ENCODE results near the gene NUDT1.

The NUDT1 gene

GRCh38 chr7:2271273-2272026 lies 29.4 kb downstream of the NUDT1 start:
- no peak for DNase-seq

DNA sequence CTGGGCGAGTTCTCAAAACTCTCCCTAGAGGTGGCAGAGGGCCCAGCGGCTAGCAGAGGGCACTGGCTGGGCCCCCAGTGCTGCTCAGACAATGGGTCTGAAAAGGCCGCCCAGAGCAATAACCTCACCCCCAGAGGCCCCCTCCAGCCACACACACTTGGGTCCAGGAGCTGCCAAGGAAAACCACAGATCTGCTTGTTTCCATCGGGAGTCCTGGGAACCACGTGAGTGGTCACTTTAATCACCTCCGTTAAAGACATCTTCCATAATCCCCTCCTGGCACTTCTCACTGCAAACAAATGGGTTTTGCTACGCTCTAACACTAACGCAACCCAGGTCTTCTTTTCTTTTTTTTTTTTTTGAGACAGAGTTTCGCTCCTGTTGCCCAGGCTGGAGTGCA lies 30.0 kb downstream of the NUDT1 start:
- DNase-seq: no peak

GRCh38 chr7:2273866-2274265 lies 31.8 kb downstream of the NUDT1 start:
- DNase-seq: no peak

GRCh38 chr7:2274666-2275065 lies 32.6 kb downstream of the NUDT1 start:
- no peak for DNase-seq

DNA sequence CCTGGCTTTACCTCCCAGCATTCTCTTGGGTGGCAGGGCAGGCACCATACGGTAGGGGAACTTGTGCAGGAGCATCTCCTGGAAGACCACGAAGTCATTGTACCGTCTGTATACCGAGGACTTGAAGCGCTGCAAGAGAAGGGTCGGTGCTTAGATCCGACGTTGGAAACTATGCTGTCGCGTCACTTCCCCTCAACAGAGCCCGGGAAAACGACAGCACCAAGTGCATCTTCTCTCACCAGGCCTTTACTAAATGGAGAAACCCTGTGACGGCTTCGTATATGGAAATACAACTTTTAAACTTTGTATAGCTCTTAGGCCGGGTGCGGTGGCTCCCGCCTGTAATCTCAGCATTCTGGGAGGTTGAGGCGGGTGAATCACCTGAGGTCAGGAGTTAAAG lies 33.1 kb downstream of the NUDT1 start:
- no peak for DNase-seq

DNA sequence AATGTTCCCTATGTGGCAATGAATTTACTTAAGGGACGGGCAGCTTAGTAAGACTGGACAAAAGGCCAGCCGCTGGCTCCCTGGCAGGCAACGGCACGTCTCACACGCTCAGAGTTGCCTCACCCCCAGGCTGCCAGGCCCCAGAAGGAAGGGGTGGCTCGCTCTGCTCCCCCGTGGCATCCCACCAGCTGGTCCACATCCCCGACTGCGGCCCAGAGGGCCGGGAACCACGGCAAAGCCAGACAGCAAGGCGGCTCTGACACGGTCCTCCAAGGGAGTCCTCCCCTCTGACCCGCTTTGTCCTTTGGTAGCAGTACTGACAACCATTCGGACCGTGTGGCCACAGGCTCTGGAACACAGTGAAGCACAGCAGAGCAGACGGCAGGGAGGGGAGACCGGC lies 34.1 kb downstream of the NUDT1 start:
- DNase-seq: no peak

DNA sequence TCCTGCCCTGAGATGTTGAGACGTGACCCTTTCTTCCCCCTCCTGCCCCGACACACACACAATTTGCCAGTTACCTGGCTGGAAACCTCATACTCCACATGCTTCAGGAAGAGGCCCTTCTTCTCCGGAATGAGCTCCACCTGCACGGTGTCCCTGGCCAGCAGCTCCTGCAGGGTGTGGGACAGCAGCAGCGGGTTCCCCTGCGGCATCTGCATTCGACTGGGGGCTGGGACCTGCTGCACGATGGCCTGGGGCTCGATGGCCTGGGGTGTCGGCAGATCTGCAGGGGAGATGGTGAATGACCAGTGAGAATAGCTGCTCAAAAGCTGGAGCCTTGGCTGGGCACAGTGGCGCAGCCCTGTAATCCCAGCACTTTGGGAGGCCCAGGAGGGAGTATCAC lies 36.0 kb downstream of the NUDT1 start:
- DNase-seq: no peak

- no peak for DNase-seq
These were observed 37.9 kb downstream of the NUDT1 start for GRCh38 chr7:2279896-2280295.

DNA sequence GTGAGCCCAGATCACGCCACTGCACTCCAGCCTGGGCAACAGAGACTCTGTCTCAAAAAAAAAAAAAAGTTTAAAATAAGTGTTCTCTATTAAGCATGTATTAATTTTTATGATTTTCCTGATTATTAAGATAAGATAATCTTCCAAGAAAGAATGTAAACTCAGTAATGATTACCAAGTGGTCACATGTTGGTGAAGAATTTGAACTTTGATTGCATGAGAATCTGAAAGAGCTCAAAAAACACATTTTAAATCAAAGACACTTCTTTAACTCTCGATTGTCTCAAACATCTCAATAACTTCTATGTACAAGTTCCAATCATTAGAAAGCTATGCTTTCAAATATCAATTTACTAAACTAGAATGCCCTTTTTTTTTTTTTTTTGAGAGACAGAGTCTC lies 38.4 kb downstream of the NUDT1 start:
- no peak for DNase-seq

DNA sequence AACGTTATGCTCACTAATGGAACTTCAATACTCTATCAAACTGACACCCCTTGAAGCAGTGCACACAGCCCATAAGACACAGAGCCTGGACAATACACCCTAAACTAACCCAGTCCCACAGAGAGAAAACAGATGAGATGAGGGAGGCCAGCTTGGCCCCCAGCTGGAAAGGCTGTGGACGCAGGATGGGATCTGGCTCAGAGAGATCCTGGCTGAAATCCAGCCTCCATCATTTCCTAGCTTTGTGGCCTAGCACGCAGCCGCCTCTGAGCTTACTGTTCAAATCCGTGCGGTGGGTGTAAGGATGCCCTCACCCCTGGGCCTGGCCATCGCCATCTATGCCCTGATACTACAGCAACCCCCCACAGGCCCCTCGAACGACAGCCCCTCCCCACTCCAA lies 39.5 kb downstream of the NUDT1 start:
- DNase-seq: no peak

DNA sequence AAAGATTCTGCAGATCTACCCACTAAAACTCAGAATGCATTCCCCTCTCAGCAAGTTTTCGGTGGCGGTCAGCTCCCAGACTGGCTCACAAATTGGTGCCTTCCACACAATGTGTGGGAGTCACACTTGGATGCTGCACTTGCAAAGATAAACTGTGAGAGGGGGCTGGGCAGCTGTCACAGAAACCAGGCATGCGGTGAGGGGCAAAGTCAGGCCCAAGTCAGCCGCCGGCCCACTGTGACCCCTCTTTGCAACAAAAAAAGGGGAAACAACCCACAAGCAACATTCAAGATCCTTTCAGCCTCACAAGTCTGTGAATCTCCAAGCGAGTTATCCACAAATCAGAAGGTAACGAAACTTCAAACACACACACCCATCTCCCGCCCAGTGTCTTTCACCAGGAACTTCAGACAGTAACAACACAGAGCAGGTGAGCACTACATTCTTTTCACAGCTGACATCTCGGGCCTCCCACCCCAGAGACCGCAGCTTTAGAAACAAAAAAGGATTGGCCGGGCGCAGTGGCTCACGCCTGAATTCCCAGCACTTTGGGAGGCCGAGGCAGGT lies 40.2 kb downstream of the NUDT1 start:
- DNase-seq: no peak

GRCh38 chr7:2283074-2283473 lies 41.0 kb downstream of the NUDT1 start:
- no peak for DNase-seq

DNA sequence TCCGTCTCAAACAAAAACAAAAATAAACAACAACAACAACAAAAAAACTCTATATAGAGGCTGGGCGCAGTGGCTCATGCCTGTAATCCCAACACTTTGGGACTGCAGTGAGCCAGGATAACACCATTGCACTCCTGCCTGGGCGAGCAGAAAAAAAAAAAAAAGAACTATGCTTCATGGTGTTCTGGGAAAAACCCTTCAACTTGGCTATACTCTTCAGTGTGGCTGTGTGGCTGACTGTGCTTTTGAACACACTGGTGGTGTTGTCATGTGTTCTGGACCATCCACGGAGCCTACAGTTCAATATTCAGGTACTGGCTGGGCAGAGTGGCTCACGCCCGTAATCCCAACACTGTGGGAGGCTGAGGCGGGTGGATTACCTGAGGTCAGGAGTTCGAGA lies 45.7 kb downstream of the NUDT1 start:
- DNase-seq: no peak

DNA sequence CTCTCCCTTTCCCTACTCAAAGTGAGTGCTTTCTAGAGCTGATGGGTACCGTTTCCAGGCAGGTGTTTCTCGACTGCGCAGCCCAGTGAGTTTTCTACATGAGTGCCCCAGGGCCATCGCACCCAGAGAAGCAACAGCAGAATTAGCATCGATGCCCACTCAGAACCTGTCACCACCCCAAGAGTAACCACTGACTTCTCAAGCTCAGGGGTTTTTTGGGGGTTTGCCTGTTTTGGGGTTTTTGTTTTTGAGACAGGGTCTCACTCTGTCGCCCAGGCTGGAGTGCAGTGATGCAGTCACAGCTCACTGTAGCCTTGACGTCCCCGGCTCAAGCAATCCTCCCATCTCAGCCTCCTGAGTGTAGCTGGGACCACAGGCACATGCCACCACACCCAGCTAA lies 46.5 kb downstream of the NUDT1 start:
- no peak for DNase-seq

DNA sequence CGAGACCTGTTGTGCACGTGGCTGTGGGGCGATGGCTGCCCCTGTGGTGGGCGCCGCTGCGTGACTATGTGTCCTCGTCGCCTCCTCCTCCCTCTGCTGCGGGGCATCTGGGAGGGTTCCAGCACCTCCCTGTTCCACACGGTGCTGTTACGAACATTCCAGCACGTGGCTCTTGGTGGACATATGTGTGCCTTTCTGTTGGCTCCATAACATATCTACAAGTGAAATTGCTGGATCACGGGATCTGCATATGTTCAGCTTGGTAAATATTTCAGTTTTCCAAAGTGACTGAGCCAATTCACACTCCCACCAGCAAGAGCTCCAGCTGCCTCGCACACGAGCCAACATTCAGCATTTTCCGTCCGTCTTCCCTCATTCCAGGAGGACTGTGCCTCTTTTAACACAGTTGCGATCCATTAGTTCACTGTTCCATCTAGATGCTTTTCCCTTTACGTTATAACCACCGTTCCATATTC lies 47.1 kb downstream of the NUDT1 start:
- DNase-seq: no peak

GRCh38 chr7:2289621-2290020 lies 47.6 kb downstream of the NUDT1 start:
- no peak for DNase-seq

DNA sequence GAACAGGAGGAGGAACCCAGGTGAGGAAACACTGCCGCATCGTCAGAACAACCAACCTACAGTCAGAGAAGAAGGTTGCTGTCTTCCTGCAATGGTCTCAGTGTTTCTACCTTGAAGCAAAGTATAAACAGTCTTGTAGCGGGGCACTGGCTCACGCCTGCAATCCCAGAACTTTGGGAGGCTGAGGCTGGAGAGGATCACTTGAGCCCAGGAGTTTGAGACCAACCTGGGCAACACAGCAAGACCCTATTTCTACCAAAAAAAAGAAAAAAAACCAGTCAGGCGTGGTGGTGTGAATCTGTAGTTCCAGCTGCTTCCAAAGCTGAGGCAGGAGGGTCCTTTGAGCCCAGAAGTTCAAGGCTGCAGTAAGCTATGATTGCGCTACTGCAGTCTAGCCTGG lies 48.9 kb downstream of the NUDT1 start:
- no peak for DNase-seq

DNA sequence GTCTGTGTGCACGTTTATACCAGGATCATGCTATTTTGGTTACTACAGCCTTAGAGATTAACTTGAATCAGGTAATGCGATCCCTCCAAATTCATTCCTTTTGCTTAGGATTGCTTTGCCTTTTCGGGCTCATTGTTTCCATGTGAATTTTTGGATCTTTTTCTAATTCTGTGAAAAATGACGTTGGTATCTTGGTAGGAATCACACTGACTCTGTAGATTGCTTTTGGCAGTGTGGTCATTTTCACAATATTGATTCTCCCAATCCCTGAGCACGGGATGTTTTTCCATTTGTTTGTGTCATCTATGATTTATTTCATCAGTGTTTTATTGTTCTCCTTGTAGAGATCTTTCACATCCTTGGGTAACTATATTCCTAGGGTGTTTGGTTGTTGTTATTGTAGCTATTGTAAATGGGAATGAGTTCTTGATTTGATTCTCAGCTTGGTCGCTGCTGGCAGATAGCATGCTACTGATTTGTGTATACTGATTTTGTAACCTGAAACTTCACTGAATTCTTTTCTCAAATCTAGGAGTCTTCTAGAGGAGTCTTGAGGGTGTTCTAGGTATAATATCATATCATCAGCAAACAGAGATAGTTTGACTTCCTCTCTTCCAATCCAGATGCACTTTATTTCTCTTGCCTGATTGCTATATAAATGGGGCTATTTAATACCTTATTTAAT lies 54.1 kb downstream of the NUDT1 start:
- DNase-seq: no peak

DNA sequence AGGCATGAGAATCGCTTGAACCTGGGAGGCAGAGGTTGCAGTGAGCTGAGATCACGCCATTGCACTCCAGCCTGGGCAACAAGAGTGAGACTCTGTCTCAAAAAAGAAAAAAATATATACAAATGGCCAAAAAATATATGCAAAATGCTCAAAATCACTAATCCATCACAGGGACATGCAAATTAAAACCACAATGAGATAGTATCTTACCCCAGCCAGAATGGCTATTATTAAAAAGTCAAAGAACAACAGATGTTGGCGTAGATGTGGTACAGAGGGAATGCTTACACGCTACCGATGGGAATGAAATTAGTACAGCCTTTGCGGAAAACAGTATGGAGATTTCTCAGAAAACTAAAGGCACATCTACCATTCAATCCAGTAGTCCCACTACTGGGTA lies 54.8 kb downstream of the NUDT1 start:
- DNase-seq: no peak

GRCh38 chr7:2299131-2299829 lies 57.3 kb downstream of the NUDT1 start:
- DNase-seq: no peak

GRCh38 chr7:2299870-2300512 lies 58.0 kb downstream of the NUDT1 start:
- DNase-seq: no peak

All from NCI-H1092 (cell line).